GM19328 (cell line): Measurements from ENCODE around the gene C2orf69.

Experiments
- ATAC-seq: cut with Tn5 transposase; IDR thresholded peaks from one replicate; pipeline ENCODE4 v1.9.1; 2021; ENCODE audit warnings: mild to moderate bottlenecking, moderate library complexity; ENCODE audit not compliant: unreplicated experiment

C2orf69 gene

GRCh38 chr2:199914372-199914958 is 3.4 kb downstream of the C2orf69 start:
- ATAC-seq, result no peak

- no peak for ATAC-seq
Measured at GRCh38 chr2:199916980-199917379, 5.9 kb downstream of the C2orf69 start.

DNA sequence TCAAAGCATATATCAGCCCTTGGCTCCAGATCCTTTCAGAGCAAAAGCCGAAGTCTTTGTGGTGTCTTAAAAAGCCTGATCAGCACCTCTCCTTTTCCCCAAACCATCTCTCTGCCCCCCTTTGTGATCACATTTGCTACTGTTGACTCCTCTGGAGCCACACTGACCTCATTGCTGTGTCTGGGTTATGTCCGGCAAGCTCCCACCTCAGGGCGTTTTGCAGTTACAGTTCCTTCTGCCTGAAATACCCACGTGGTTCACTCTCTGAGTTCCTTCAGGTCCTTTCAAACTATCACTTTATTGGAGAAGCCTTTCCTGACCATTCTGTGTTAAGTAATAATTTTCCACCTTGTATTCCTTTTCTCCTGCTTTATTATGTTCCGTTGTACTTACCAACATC is 11.8 kb downstream of the C2orf69 start:
- ATAC-seq, result no peak

DNA sequence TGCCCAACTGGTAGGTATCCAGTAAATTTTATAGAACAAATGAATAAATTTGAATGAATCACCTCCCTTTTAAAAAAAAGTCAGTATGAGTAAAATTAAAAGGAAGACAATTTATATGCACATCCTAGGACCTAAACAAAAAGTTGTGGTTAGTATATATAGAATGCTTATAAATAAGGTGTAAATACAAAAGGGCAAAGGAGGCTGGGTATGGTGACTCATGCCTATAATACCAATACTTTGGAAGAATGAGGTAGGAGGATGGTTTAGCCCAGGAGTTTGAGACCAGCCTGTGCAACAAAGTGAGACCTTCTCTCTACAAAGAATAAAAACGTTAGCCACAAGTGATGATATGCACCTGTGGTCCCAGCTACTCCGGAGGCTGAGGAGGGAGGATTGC is 12.8 kb downstream of the C2orf69 start:
- ATAC-seq, result no peak

DNA sequence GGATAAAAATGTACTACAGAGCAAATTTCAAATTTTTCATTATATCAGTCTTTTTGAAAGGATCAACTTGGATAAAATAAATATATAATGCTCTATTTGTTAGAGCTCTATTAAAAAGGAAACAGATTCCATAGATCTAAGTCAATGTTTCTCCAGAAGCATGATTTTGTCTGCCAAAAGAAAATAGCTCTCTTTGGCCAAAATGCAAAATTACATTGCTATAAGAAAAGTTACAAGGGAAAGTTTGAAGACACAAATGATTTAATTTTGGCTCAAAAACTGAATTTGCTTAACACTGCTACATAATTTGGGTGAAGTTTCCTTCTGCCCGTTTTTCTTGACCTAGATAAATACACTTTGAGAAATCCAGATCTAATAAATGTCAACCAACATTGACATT is 15.7 kb downstream of the C2orf69 start:
- ATAC-seq, result no peak

DNA sequence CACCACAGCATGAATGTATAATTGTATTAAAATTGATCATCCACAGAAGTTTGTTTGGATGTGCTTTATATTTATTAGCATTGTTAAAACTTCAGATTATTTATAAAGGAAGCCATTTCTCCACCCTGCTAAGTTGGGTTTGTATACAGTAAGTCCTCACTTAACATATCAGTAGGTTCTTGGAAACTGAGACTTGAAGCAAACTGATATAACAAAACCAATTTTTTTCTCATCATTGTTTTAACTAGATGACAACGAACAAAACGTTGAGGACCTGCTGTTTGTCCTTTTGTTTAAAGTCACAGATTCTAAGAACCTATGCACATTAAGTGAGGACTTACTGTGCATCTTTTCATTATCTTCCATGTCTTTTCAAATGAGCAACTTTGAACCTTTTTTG is 17.1 kb downstream of the C2orf69 start:
- ATAC-seq, result no peak

GRCh38 chr2:199928626-199929025 is 17.5 kb downstream of the C2orf69 start:
- no peak for ATAC-seq

DNA sequence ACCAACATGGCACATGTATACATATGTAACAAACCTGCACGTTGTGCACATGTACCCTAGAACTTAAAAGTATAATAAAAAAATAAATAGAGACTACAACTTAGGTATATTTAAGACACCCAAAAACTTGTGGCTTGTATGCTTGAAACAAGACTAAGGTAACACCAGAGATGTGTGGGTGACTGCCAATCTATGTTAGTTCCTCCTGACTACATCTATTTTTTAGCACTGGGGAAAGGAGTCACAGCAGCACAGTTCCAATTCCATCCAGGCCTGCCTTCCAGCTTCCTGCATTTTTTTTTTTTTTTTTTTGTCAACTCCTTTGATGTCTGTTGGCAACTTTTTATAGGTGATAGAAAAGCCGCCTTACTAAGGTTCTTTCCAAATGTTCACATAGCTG is 18.2 kb downstream of the C2orf69 start:
- no peak for ATAC-seq

GRCh38 chr2:199932312-199932855 is 21.3 kb downstream of the C2orf69 start:
- no peak for ATAC-seq

DNA sequence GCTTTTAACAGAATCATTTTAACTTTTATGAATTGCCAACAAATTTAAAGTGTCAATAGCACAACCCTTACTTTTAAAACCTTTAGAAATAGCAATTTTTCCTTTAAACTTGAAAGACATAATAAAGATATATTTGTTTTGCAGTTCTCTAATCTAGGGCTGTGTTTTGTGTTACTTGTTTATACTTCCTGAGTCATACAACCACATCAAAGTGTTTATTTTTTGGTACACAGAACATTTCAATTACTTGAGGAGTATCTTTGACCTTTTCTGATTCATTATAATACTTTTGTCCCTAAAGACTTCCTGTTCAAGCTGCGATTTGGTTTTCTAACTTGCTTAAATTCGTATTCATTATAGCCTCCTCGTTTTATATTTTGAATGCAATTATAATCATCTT is 22.4 kb downstream of the C2orf69 start:
- ATAC-seq, result no peak

- ATAC-seq, result no peak
Measured at GRCh38 chr2:199936554-199936953, 25.5 kb downstream of the C2orf69 start.

DNA sequence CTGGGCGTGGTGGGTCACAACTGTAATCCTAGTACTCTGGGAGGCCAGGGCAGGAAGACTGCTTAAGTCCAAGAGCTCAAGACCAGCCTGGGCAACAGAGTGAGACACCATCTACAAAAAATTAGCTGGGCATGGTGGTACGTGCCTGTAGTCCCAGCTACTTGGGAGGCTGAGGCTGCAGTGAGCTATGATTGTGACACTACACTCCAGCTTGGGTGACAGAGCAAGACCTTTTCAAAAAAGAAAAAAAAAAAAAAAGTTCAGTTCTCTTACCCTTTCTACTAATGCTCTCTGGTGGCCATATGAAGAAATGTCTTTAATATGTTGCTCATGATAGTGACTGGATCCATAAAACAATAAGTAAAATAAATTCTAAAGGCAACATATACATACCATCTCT is 29.3 kb downstream of the C2orf69 start:
- ATAC-seq, result peak; percentile 71

DNA sequence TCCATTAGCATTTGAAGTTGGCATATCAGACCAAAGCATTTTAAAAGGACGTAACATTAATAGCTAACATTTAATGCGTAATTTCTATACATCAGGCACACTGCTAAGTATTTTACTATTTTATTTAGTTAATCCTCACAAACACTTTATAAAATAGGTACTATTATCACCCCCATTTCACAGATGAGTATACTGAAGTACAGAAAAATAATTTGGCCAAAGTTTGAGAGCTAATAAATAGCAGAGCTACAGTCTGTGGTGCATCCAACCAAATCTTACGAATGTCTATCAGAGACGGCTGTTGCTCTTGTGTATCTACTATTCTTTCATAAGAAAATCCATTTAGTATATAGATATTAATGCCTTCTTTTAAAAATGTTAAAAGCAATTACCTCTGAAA is 32.3 kb downstream of the C2orf69 start:
- ATAC-seq, result no peak

- no peak for ATAC-seq
Measured at GRCh38 chr2:199946196-199946595, 35.1 kb downstream of the C2orf69 start.

DNA sequence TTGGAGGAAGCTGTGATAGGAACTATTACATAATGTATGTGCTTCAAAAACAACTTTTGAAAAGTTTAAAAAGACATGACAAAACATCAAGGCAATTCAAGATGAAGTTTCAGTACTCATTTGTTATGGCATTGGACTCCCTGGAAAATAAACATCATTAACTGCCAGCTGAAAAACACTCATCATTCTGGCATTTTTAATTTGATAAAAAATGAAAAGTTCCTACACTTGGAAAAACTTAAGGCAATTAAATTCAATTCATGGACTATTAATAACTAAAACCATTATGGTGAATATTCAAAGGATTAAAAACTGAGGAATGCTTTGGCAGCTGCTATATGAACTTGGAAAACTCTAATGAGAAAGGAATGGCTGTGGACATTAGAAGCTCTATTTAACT is 35.7 kb downstream of the C2orf69 start:
- no peak for ATAC-seq

DNA sequence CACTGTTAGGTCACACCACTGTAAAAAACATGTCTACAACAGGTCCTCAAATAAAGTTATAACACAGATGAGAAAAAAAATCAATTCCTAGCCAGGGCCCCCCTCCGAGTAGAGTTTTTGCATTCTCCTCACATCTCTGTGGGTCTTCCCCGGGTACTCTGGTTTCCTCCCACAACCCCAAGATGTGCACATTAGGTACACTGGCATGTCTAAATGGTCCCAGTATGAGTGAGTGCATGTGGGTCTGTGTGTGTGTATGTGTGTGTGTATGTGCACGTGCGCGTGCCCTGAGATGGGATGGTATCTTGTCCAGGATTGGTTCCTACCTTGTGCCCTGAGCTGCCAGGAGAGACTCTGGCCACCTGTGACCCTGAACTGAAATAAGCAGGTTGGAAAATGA is 39.3 kb downstream of the C2orf69 start:
- no peak for ATAC-seq

DNA sequence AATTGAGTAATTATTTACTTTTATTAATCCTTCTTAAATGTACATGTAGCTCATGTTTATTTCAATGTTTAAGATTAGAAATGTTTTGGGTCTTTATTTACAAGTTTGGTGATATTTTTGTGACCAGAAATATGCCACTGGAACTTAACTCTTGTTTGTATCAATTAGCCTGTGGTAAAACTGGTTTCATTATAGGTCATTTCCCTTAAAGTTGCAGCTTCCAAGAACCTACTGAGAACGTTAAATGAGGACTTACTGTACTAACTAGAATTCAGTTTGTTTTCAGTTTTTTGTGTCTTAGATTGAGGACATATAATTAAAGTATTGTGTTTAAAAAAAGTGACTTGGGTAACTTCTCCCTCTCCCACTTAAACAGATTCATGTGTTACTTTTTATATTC is 39.9 kb downstream of the C2orf69 start:
- ATAC-seq, result no peak

DNA sequence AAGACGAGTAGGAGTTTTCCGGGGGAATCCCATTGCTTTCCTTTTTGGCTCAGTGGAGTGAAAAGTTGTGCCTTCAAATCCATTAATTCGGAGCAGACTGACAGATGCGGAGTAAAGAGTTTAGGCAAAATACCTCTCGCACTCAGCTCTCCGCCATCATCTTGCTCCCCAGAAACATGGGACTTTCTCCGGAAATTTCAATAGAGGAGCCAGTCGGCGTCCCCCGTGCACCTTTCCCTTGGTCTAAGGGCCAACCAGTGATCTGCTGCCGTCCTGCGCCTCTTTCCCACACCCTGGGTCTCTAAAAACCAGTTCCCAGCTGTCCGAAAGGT is 43.9 kb downstream of the C2orf69 start:
- peak; percentile 45 for ATAC-seq

DNA sequence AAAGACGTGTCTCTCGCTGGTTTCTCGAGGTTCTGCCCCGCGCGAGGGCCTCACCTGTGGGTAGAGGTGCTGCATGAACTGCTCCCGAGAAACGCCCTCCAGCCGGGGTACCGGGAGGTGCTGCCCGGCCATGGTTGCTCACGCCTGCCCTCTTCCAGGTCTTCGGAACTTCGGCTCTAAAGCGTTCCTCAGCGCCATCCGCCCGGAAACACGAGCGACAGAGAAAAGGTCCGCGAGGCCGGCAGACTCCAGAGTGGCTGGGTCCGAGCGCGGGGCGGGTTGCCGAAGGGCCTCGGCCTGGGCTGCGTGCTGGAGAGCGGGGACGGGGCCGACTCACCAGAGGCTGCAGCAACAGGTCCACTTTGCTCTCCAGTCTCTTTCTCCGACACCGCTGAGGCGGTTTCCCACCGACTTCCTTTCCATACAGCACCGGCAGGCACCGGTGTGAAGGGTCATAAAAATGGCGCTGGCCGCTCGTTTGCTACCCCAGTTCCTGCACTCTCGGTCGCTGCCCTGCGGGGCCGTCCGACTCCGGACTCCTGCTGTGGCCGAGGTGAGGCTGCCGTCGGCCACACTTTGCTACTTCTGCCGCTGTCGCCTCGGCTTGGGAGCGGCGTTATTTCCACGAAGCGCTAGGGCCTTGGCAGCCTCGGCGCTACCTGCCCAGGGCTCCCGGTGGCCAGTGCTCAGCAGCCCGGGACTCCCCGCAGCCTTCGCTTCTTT is 44.4 kb downstream of the C2orf69 start, which contains the start of the genes MAIP1 and TYW5:
Gene MAIP1 (plus strand): TSS at position 244 of the 723 bp plus-strand sequence. CDS start 217 bp downstream, at position 461.
Gene TYW5 (minus strand): TSS at position 153 of the 723 bp plus-strand sequence. CDS start 21 bp downstream, at position 132.
- peak; percentile 84 for ATAC-seq

- no peak for ATAC-seq
Measured at GRCh38 chr2:199956062-199956380, 44.9 kb downstream of the C2orf69 start.

DNA sequence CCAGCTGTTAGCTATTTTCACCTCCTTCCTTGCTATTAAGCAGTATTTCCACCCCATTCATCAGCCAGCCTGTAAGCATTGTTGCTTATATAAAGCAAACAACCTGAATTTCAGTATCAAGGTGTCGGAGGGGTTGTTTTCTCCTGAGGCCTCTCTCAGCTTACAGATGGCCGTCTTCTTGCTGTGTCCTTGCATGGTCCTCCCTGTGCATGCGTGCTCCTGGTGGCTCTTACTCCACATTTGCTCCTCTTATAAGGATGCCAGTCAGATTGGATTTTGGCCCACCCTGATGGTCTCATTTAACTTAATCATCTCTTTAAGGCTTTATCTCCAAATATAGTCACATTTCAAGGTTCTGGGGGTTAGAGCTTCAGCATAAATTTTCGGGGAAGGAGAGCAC is 46.9 kb downstream of the C2orf69 start:
- no peak for ATAC-seq

DNA sequence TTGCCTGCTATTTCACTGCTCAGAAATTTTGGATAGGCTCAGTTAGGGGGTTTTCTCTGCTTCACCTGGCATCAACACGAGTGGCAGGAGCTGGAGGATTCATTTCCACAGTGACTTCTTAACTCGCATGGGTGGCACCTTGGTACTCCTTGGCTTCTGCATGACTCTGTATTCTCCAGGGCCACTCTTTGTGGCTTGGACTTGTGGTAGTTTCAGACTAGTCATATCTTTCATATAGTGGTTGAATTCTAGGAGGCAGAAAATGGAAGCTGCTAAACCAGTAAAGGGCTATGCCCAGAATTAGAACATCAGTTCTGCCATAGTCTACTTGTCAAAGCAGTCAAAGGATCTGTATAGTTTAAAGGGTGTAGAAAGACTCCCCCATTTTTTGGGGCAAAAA is 51.1 kb downstream of the C2orf69 start:
- no peak for ATAC-seq

DNA sequence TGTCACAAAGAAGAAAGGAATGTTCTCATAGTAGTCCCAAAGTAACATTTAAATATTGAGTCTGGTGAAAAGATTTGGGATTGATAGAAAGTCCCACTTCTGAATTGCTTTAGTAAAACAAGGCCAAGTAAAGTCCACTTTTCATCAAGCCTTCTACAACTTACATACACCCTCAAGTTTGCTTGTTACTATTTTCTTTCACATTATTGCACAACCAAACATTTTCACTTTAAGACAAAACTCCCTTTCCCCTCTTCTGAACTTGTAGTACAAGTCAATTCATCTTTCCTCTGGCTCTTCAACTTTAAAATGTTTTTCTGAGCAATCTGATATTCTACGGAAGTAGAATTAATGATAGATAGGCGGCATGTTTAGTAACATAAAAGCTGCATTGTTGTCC is 55.3 kb downstream of the C2orf69 start:
- ATAC-seq, result no peak
